NCI-H2107 (cell line): ENCODE measurements around the gene LRRC8B.

Experiments
- DNase-seq: peaks from one replicate; lab custom pipeline; 2025; lab: John Stamatoyannopoulos, UW

LRRC8B gene

DNA sequence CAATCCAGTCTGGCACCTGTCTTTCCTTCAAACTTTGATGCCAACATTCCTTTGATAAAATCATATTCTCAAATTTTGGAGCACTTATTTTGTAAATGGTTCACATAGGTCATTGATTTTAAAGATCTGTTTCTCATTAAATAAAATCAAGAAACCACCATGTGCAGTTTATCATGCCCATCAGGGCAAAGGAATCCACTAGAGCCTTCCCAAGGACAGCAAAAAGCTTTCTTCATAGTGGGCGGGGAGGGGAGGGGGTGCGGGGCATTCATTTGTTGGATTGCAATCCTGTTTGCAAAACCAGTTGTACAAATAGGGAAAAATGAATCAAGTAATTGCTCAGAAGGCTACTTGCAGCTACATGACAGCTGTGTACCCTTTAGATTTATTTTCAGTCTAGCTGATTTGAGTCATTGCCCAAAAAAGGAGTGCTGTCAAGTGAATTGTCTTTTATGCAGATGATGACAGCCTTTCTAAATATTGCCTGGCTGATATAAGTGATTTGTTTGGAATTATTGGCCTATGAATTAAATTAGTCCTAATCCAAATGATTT lies 23.0 kb downstream of the LRRC8B start:
- no peak for DNase-seq

DNA sequence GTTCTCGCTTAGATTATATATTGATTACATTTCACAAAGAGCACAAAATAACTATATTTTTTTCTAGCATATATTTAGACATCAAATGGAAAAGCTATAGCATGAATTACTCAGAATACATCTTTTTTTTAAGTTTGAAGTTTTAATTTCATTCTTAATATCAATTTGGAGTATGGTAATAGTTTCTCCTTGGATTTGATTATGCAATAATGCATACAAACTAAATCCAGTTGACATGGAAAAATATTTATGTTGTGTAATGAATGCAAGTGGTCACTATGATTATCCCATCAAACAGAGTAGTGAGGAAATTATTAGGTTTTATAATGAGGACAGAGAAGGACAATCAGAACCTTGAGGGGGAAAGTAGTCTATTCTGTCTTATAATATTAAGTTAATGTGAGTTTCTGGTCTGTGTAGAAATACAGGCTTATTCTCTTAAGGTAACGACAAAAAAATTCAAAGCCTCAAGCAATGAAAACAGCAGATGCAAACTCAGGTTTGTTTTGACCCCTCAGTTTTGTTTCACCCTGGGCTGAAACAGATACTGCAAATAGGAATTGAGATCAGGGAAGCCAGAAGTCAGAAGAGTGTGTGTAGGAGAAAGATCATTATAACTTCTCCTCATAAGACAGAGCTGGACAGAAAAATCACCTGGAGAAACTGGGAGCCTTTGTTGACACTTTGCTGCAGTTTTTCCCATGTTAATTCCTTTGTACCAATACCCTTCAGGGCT lies 23.7 kb downstream of the LRRC8B start:
- DNase-seq, result no peak

DNA sequence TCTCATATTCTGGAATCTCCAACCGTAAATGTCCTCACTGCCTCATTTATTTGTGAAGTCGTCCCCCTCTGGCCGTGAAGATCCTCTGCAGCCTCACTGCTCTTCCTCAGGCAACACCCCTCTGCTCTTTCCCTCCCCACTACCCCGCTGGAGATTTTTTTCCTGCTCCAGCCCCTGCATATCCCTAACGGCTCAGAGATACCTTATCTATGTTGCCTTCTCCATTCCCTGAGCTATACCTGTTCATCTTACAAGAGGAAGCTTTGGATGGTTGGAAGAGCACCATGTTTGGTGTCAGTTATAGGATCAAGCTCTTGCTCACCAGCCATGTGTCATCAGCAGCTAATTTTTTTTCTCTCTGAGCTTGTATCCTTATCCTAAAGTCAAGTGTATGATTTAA lies 26.4 kb downstream of the LRRC8B start:
- DNase-seq, result no peak

DNA sequence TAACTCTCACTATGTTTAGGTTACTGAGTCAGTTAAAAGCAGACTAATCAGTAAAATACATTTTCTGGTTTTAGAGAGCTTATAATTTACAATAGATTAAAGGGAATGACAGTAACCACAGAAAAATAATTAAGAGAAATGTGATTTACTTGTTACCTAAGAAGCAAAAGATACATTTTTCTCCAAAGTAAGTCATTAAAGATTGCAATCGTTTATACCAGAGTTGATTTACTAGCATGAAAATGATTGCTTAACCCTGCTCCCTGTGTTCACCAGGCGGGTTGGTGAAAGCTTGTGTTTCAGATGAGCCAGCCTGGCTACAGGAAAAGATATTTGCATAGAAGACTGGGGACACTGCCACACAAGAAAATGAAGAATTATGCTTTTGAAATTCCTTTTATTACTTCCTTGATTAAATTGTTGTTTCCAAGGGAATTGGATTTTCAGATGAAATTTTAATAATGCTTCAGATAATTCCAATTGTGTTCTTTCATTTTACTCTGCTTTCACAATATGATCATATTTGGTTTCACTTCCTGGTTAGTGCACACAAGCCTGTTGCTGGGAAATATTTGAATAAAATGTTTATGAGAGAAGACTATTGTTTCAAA lies 27.9 kb downstream of the LRRC8B start:
- DNase-seq, result peak; percentile 75

DNA sequence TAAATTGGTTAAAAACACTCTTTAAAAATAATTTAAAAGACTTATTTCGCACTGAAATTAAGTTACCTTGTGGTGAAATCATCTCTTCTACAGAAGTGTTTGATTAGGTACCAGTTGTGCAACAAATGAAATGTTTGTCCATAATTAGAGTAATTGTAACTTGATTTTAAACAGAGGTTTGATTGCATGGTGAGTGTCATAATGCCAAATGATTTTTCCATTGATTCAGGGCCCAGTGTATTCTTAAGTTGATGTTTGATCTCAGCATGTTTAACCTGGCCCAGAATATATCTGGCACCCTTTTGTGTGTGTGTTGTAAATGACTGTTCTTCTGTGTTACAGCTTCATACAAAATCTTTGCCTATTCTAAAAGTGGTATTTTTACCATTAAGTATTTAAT lies 28.5 kb downstream of the LRRC8B start:
- DNase-seq, result no peak

DNA sequence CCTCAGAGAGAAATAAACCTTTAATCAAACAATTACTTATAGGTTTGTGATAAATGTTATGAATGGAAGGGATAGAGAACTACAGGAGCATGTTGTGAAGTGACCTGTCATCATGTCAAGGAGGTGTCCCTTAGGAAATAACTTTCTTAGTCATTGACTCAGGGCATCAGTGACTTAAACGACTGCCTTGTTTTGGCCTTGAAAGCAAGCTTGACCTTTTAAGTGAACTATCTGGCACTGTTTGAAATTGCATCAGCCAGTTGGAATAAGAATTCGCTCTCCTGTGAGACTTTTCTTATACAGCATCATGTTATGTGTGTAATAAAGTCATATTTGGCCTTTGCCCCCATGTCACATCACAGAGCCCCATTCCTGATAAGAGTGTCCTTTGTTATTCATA lies 30.9 kb downstream of the LRRC8B start:
- DNase-seq, result no peak

DNA sequence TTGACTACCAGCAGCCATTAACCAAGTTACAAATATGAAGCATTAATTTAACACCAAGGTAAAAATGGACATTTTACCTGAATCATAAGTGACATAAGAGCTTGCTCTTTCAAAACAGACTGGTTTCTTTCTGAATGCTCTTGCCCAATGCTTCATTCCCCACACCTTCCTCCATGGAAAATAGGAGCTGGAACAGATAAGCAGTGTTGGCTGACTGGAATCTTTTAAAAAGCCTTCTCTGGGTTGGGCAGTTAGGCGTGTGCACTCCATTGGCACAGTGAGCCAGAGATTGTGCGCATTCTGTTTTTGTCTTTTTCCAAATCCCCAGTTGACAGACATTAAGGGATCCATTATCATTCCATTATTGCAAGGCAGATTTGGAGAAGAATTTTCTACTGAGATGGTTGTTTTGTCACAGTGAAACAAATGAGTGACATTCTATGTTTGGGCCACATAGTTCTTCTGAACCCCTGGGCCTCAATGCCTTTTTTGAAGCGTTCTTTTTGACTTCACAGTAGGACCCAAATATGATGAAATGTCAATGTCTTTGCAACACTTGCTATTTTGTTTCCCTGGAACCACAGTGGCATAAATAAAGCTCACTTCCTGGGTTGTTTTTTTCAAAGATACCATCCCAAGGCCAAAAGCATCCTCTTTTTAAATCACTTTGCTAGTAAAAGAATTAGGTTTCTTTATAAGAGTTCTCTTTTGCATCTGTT lies 32.3 kb downstream of the LRRC8B start:
- no peak for DNase-seq

DNA sequence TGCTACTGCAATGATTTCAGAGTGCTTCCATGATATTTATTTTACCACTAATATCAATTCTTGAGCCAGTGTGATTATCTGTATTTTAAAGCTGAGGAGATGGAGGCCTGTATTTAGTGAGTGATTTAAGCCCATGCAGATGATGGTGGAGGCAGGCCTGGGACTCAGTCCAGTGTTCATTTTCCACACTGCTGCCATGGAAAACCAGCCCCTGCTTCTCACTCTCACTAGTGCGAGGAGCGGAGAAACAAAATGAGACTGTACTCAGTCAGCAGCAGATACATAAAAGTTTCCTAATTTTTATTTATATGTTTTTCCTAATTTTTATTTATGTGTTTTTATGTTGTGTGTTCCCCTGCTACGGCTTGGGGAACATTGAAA lies 32.8 kb downstream of the LRRC8B start:
- DNase-seq, result no peak

DNA sequence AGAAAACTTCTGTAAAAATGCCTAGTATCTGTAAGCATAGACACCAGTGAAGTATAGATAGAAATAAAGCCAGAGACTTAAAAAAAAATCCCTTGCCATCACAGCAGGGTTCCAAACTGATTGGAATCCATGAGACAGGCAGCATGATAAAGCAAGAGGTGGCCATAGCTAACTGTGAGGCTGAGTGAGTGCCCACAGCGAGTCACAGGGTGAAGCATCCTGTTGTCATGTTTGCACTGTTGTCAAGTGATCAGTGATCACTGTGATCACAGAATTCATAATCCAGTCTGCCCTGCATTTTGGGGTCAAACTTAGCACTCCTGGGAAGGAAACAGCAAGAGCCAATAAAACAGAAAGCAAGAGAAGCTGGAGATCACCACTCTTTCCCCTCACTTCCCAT lies 33.3 kb downstream of the LRRC8B start:
- DNase-seq, result no peak

DNA sequence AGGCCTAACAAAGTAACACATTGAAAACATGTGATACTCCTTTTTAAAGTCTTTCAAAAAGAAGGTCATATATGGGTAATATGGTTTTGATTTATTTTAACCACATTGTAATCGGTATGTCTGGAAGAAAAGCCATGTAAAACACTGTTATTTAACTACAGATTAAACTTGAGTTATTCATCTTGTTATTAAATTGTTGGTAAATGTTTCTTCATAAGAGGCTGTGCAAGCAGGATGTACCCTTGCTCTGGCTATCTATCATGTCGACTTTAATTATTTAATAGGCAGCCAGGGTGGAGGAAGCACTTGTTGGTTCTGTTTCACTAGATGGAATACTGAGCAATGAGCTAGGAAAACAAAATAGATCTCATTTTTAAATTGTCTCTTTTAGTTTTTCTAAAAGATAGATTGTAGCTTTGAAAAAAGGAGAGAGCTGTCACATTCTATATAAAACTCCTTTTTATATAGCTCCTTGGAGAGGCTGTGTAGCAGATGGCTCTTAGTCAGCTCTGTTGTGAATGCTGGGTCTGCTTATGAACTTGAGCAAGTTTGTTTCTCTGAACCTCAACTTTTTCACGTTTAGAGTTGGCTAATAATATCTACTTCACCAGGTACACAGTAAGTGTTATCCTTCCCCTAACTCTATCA lies 39.5 kb downstream of the LRRC8B start:
- no peak for DNase-seq

DNA sequence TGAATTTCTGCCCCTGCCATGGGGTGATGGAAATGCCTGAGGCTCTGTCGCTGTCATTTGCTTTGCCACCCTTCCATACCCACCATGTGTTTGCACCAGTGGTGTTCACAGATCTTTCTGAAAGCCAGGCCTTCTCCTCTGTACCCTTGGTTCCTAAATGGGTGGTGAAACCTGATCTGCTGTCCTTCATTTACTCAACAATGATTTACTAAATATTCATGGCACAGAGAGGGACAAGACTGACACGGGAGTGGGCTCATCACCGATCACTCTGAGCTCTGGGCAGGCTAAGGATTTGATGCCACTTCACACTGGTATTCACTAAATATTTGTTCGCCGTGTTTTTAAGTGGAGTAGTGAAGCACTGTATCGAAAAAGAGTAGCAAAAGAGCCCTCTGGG lies 40.9 kb downstream of the LRRC8B start:
- no peak for DNase-seq

DNA sequence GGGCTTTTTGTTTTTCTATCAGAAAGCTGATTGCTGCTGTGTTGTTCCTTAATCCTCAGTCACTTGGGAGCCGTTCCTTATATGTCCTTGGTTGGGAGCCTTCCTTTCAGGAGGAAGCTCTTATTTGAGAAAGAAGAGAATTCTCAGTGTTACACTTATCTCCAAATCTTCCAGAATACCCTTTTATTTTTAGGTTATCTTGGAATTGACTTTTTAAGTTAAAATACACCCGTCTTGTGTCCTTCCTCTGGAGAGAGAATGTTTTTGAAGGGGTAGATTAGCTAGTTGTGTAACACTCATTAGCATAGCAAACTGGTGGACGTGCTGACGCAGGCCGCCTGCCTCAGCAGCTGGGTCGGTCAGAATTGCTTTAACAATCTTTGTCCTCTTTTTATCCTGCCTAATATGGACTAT lies 42.1 kb downstream of the LRRC8B start:
- DNase-seq, result no peak

DNA sequence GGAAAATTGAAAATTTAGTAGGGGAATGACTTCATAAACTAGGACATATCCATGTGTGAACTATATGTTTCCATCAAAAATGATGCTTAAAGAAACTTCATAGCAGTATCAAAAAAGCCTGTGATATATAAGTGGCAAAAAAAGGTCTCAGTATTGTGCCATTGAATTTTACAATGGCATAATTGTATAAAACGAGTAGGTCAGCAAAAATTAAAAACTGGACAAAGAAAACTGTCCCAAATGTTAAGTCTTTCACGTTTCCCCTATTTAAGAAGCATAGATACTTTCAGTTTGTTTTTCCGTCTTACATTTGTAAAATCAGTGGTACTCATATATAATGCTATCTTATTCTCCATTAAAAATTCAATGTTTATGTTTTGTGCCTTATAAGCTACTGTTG lies 43.2 kb downstream of the LRRC8B start:
- no peak for DNase-seq

DNA sequence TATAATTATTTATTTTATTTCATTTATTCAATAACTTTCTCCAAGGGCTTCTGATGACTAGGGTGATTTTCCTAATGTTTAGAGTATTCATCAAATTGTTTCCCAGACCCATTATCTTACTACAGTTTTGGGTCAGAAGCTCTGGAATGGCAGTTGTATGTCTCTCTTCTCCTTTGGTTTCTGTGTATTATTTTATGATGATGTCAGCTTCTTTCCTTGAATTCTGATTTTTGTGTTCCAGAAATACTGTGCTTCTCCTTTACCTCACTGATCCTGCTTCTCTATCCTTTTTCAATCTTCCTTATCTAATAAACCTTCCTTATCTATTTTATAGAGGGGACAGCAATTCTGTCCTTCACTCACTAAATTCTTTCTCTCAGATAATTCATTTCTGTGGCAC lies 48.8 kb downstream of the LRRC8B start:
- no peak for DNase-seq

DNA sequence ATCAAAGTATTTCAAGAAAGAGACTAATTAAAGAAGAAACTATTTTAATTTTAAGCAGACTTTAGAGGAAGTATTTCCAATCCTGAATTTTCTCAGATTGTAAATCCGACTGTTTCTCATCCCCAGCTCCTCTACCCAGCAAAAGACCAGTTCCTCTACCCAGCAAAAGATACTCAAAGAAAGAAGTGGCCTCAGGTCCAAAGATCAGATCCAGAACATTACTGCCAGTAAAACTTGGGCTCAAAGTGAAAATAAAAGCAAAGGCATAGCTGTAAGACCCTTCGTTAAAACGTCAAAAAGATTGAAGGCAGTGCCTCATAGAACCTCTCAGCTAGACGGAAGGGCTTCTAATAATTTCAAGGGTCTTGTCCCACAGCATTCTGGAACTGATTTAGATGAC lies 50.0 kb downstream of the LRRC8B start:
- DNase-seq, result no peak

DNA sequence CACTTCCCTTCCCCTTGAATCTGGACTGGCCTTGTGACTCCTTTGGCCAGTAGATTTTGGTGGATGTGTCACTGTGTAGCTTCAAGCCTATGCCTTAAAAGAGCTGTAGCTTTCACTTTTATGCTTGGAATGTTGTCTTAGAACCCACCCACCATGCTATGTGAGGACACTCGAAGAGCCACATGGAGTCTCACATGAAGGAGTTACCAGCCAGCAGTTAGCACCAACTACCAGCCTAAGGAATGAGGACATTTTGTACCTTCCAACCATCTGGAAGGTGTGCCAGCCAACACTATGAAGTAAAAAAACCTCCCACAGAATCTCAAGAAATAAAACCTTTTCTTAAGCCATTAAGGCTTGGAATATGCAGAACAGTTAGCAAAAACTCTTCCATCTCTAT lies 50.6 kb downstream of the LRRC8B start:
- DNase-seq, result no peak

DNA sequence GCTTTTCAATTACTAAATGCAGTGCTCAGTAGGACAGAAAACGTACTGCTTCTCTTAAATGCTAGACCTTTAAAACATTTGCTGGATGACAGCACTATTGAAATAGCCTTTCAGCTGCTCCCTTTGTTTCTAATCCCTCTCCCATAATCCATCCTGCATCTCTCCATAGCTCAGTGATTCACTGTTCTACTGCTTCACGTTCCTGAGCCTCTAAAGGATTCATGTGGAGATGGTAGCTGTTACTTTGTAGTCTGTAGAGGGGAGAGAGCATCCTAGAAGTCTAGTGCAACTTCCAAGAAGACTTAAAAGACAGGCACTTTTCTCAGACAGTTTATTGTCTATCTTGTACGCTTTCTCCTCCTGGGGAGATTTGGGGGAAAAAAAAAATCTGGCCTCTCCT lies 51.4 kb downstream of the LRRC8B start:
- no peak for DNase-seq

DNA sequence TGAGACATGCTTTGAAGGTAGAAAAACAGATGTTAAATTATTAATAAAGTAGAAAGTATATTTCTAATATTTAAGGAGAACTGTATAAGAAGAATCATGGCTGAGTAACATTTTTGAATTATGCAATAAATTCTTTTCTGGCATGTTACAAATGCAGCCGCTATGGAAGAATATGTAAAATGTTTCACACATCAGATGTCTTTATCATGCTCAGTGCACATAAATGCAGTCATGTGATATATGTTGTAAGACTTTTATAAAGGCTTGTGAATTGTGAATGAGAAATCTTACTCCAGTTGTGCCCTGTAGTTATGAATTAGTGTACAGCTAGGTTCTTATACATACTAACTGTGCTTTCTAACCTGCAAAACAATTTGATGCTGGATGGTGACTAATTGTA lies 53.5 kb downstream of the LRRC8B start:
- no peak for DNase-seq

DNA sequence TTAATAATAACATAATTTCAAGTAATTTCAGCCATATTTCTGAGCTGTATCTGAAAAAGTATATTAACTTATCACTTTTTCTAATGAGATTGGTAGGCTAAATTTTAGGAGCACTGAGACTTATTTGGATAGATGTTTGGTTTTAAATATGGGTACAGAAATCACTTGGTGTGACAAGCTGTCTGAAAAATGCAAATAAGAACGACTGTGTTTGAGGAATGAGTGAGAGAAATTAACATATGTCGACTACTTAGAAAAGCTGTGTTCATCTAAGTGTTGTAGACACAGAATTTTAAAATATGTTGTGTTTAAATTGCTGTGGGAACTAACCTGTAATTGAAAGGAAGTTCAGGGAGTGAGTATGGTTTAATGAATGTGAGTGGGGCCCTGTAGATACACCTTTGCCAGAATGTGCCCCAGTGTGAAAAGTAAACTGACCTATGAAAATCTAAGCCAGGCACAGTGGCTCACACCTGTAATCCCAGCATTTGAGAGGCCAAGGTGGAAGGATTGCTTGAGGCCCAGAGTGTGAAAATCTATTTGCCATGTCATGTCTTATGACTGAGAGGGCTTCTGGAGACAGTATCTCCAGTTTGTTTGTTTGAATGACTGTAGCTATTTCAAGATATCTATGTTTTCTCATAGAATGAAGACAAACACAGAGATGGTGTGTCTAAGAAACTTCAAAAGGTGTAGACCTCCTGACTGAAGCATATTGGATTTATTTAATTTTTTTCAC lies 54.5 kb downstream of the LRRC8B start:
- DNase-seq, result no peak

DNA sequence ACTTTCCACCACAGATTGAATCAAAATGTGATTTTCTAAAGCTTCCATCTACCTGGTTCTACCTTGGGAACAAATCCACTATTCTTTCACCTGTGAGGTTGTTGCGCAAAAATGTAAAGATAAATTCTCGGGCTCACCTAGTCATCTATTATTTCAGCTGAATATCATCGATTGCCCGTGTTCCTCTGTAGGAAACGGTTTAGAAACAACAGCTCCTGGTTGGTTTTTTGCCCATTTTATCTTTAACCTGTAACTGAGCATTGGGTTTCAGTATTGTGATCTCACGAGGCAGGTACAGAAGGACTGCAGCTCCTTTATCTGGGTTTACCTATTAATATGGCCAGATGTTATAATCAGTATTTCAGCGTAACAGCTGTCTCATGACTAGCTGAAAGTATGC lies 55.4 kb downstream of the LRRC8B start:
- DNase-seq, result no peak

DNA sequence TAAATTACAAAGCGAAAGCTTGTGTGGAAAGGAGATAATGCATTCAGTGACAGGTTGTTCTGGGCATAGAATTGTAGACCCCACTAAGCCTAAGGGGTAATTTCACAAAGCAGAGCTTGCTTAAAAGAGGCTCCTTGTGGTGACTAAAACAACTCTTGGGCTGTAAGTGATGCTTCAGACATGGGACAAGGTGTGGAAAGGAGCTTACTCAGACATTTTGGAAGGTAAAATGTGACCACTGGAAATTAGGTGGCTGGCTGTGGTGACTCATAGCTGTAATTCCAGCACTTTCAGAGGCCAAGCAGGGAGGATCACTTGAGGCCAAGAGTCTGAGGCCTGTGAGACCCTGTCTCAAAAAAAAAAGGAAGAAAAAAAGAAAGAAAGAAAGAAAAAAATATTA lies 57.2 kb downstream of the LRRC8B start:
- DNase-seq, result no peak

DNA sequence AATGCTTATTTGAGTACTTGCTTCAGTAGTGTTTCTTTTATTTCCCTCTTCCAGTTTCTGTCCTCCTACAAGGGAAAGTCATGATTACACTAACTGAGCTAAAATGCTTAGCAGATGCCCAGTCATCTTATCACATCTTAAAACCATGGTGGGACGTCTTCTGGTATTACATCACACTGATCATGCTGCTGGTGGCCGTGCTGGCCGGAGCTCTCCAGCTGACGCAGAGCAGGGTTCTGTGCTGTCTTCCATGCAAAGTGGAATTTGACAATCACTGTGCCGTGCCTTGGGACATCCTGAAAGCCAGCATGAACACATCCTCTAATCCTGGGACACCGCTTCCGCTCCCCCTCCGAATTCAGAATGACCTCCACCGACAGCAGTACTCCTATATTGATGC lies 57.9 kb downstream of the LRRC8B start:
- DNase-seq, result no peak
